Nephron progenitor cell (in vitro differentiated cells): ENCODE data around the gene OLFM1.
"Not testable (repeated sequence)": the region's sequence is repeated elsewhere in the genome, so short reads cannot be mapped to it uniquely, and the experiment has no call there.

Experiments used
- DNase-seq: peaks from one replicate; pipeline ENCODE4 v3.0.0; 2021
- H3K27ac Mint-ChIP-seq: 2 replicates; pipeline ENCODE4 v1.8.0; 2021; ENCODE audit warnings: mild to moderate bottlenecking, moderate library complexity, mixed read lengths
- H3K27me3 Mint-ChIP-seq: 2 replicates; pipeline ENCODE4 v1.8.0; 2021; ENCODE audit warnings: mild to moderate bottlenecking, low read depth, mixed read lengths; ENCODE audit not compliant: poor library complexity
- H3K36me3 Mint-ChIP-seq: 2 replicates; pipeline ENCODE4 v1.8.0; 2021; ENCODE audit warnings: low read depth, mixed read lengths
- H3K4me1 Mint-ChIP-seq: 2 replicates; pipeline ENCODE4 v1.8.0; 2021; ENCODE audit warnings: mixed read lengths
- H3K4me3 Mint-ChIP-seq: 2 replicates; pipeline ENCODE4 v1.8.0; 2021; ENCODE audit warnings: mild to moderate bottlenecking, moderate library complexity, mixed read lengths
- H3K9me3 Mint-ChIP-seq: 2 replicates; pipeline ENCODE4 v1.8.0; 2021; ENCODE audit warnings: mild to moderate bottlenecking, moderate library complexity, mixed read lengths
- CTCF ChIP-seq: fragments of 200-600 bp; sonication (generic); IDR thresholded peaks from 2 replicates; pipeline ENCODE4 v1.5.0; 2021; ENCODE audit warnings: antibody characterized with exemption

The OLFM1 gene

GRCh38 chr9:135148386-135148785 lies 60.9 kb downstream of the OLFM1 start:
- Mint-ChIP-seq H3K9me3 (peaks cover 24% of the 10 kb centered on the region), H3K4me1 (peaks cover 19% of the 10 kb centered on the region), H3K27ac (no peak overlapping the region), H3K36me3 (no peaks in the 10 kb centered on the region), H3K27me3 (peaks cover 26% of the 10 kb centered on the region), H3K4me3 (no peak overlapping the region)
- DNase-seq = no peak
- TF ChIP-seq CTCF = no peak

GRCh38 chr9:135149901-135150300 lies 62.4 kb downstream of the OLFM1 start:
- peaks cover 24% of the 10 kb centered on the region for H3K9me3 Mint-ChIP-seq
- peaks cover 26% of the 10 kb centered on the region for H3K4me1 Mint-ChIP-seq
- H3K4me3 Mint-ChIP-seq, H3K27ac Mint-ChIP-seq, DNase-seq, H3K36me3 Mint-ChIP-seq: not testable (repeated sequence)
- peaks cover 24% of the 10 kb centered on the region for H3K27me3 Mint-ChIP-seq

- peaks cover 24% of the 10 kb centered on the region for H3K9me3 Mint-ChIP-seq
- H3K4me1 Mint-ChIP-seq = peaks cover 17% of the 10 kb centered on the region
- no peaks in the 10 kb centered on the region for H3K36me3 Mint-ChIP-seq
- H3K27ac Mint-ChIP-seq = no peak overlapping the region
- no peak for DNase-seq
- no peak for TF ChIP-seq CTCF
- H3K27me3 Mint-ChIP-seq = peaks cover 24% of the 10 kb centered on the region
- H3K4me3 Mint-ChIP-seq = no peak overlapping the region
Measured at GRCh38 chr9:135150981-135151380, 63.5 kb downstream of the OLFM1 start.

- Mint-ChIP-seq H3K4me3 (no peak overlapping the region), H3K27me3 (peaks cover 21% of the 10 kb centered on the region), H3K9me3 (peaks cover 24% of the 10 kb centered on the region), H3K4me1 (peaks cover 21% of the 10 kb centered on the region), H3K27ac (no peak overlapping the region), H3K36me3 (no peaks in the 10 kb centered on the region)
- TF ChIP-seq CTCF = no peak
- DNase-seq = no peak
Measured at GRCh38 chr9:135151757-135152613, 64.5 kb downstream of the OLFM1 start.

GRCh38 chr9:135152614-135153334 lies 65.3 kb downstream of the OLFM1 start:
- peaks cover 24% of the 10 kb centered on the region for H3K9me3 Mint-ChIP-seq
- H3K4me3 Mint-ChIP-seq = no peak overlapping the region
- no peak for TF ChIP-seq CTCF
- peaks cover 25% of the 10 kb centered on the region for H3K27me3 Mint-ChIP-seq
- H3K4me1 Mint-ChIP-seq = peaks cover 21% of the 10 kb centered on the region
- H3K36me3 Mint-ChIP-seq = no peaks in the 10 kb centered on the region
- no peak for DNase-seq
- H3K27ac Mint-ChIP-seq = no peak overlapping the region

GRCh38 chr9:135154050-135154615 lies 66.7 kb downstream of the OLFM1 start:
- Mint-ChIP-seq H3K9me3 (peaks cover 22% of the 10 kb centered on the region), H3K27ac (no peak overlapping the region), H3K4me1 (peaks cover 21% of the 10 kb centered on the region), H3K4me3 (no peak overlapping the region), H3K27me3 (peaks cover 31% of the 10 kb centered on the region), H3K36me3 (no peaks in the 10 kb centered on the region)
- no peak for TF ChIP-seq CTCF
- DNase-seq = no peak
